Activated T-helper 17 cell treated with anti-CD3 and anti-CD28 coated beads, Interleukin-2, amount 50 U/mL, for 72 hours (primary cell): Measurements from ENCODE around the gene SSX4. TPM values are rescaled to one million over a fixed set of nuclear protein-coding genes. Genes with fewer than 3 reads are reported as not detected.

Experiments
- total RNA-seq, 2 donors: library from RNA; stranded (reverse); gene quantifications; one replicate each; pipeline ENCODE4 v1.2.3, GENCODE V29; 2022

Gene SSX4
- total RNA-seq, 2 donors from 2014 or later: not detected

Other genes with a start within 250 kb of the SSX4 start
- not detected for gene SSX5, start 186.7 kb upstream of the SSX4 start, total RNA-seq
- gene SSX1, start 128.1 kb upstream of the SSX4 start, total RNA-seq: not detected
- not detected for gene SSX3, start 26.8 kb upstream of the SSX4 start, total RNA-seq
- not detected for gene SSX4B, start 28.4 kb downstream of the SSX4 start, total RNA-seq
- gene SLC38A5, start 86.7 kb downstream of the SSX4 start, total RNA-seq: 100 to 1,000 TPM; 130 to 170 TPM
- gene FTSJ1, start 92.7 kb downstream of the SSX4 start, total RNA-seq: 10 to 100 TPM; 59.8 to 93.5 TPM
- 1 to 10 TPM; 8.9 to 9.4 TPM for gene PORCN, start 125.5 kb downstream of the SSX4 start, total RNA-seq
- gene EBP, start 138.3 kb downstream of the SSX4 start, total RNA-seq: 100 to 1,000 TPM; 104 to 213 TPM
- 10 to 100 TPM; 19.4 to 25.4 TPM for gene TBC1D25, start 156.2 kb downstream of the SSX4 start, total RNA-seq
- gene RBM3, start 190.9 kb downstream of the SSX4 start, total RNA-seq: 100 to 1,000 TPM; 176 to 335 TPM
- gene WDR13, start 214.0 kb downstream of the SSX4 start, total RNA-seq: 10 to 100 TPM; 45.6 to 74.0 TPM